ENCODE results near the gene KCNJ3. TPM values are rescaled to one million over a fixed set of nuclear protein-coding genes. Genes with fewer than 3 reads are reported as not detected.

KCNJ3 gene
- total RNA-seq, 1 experiment from 2014 or later = not detected

- BruUV-seq (replicated peaks) = no TSS peak
- Histone ChIP-seq H4K20me1 (ENCODE audit: insufficient read depth) (no peaks in the 10 kb centered on the region), H3K4me3 (replicated peaks in 1 of 2; ENCODE audit: low read depth in 1 of 2, low read length in 2 of 2) (no peak overlapping the region), H3K9me2 (ENCODE audit: insufficient read depth) (no peaks in the 10 kb centered on the region), H3K79me2 (ENCODE audit: insufficient read depth, low read length) (no peaks in the 10 kb centered on the region), H3K27ac (ENCODE audit: low read depth, low read length) (no peak overlapping the region), H3K9me3 (ENCODE audit: control insufficient read depth in 1 of 2, insufficient read depth in 1 of 2, low read depth in 1 of 2, low read length in 2 of 2) (no peaks in the 10 kb centered on the region), H2AFZ (ENCODE audit: low read depth, low read length, poor library complexity, severe bottlenecking) (no peak overlapping the region), H3K4me1 (ENCODE audit: control insufficient read depth in 1 of 2, insufficient read depth in 2 of 2, low read length in 2 of 2) (no peaks in the 10 kb centered on the region), H3K36me3 (ENCODE audit: control insufficient read depth in 1 of 2, insufficient read depth in 2 of 2, low read length in 2 of 2) (no peaks in the 10 kb centered on the region), H3K27me3 (ENCODE audit: insufficient read depth, low read length) (no peaks in the 10 kb centered on the region), H3K4me2 (ENCODE audit: low read length) (no peak overlapping the region), H3K9ac (ENCODE audit: low read length) (no peak overlapping the region)
- intact Hi-C loops (cut with micrococcal nuclease) = loop anchor here (5.0 kb wide), 1 partner anchor 38 kb away; no protein-coding TSS in a partner anchor
- DNase-seq (ENCODE audit: low read depth, low spot score) (no peak), ATAC-seq (no peak)
- ChIA-PET RAD21 (ENCODE audit: low non-redundant PET in 1 of 2, low total read pairs in 2 of 2, uncharacterized antibody in 2 of 2, unreplicated experiment in 2 of 2) (no interaction called here), POLR2A (no interaction called here), CTCF (no interaction called here)
- TF ChIP-seq, protein P1, sequence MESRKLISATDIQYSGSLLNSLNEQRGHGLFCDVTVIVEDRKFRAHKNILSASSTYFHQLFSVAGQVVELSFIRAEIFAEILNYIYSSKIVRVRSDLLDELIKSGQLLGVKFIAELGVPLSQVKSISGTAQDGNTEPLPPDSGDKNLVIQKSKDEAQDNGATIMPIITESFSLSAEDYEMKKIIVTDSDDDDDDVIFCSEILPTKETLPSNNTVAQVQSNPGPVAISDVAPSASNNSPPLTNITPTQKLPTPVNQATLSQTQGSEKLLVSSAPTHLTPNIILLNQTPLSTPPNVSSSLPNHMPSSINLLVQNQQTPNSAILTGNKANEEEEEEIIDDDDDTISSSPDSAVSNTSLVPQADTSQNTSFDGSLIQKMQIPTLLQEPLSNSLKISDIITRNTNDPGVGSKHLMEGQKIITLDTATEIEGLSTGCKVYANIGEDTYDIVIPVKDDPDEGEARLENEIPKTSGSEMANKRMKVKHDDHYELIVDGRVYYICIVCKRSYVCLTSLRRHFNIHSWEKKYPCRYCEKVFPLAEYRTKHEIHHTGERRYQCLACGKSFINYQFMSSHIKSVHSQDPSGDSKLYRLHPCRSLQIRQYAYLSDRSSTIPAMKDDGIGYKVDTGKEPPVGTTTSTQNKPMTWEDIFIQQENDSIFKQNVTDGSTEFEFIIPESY (IDR thresholded peaks at IDR 0.05; ENCODE audit: extremely low read depth, insufficient replicate concordance, low read length) = no peak
- no peak for TF ChIP-seq CEBPB (IDR thresholded peaks at IDR 0.05; ENCODE audit: low read depth)
- no peak for TF ChIP-seq SRF (IDR thresholded peaks at IDR 0.05; ENCODE audit: low read depth)
- no peak for TF ChIP-seq CTCF (IDR thresholded peaks at IDR 0.05 in 2 of 3, conservative IDR thresholded peaks at IDR 0.05 in 1 of 3; ENCODE audit: borderline replicate concordance in 1 of 3, insufficient read depth in 1 of 3, low read depth in 2 of 3, low read length in 2 of 3)
- no peak for TF ChIP-seq ELF1 (IDR thresholded peaks at IDR 0.05; ENCODE audit: borderline replicate concordance, low read depth)
- no peak for TF ChIP-seq YY1 (IDR thresholded peaks at IDR 0.05; ENCODE audit: extremely low read depth, insufficient replicate concordance, low read depth, low read length)
- TF ChIP-seq, protein P2, sequence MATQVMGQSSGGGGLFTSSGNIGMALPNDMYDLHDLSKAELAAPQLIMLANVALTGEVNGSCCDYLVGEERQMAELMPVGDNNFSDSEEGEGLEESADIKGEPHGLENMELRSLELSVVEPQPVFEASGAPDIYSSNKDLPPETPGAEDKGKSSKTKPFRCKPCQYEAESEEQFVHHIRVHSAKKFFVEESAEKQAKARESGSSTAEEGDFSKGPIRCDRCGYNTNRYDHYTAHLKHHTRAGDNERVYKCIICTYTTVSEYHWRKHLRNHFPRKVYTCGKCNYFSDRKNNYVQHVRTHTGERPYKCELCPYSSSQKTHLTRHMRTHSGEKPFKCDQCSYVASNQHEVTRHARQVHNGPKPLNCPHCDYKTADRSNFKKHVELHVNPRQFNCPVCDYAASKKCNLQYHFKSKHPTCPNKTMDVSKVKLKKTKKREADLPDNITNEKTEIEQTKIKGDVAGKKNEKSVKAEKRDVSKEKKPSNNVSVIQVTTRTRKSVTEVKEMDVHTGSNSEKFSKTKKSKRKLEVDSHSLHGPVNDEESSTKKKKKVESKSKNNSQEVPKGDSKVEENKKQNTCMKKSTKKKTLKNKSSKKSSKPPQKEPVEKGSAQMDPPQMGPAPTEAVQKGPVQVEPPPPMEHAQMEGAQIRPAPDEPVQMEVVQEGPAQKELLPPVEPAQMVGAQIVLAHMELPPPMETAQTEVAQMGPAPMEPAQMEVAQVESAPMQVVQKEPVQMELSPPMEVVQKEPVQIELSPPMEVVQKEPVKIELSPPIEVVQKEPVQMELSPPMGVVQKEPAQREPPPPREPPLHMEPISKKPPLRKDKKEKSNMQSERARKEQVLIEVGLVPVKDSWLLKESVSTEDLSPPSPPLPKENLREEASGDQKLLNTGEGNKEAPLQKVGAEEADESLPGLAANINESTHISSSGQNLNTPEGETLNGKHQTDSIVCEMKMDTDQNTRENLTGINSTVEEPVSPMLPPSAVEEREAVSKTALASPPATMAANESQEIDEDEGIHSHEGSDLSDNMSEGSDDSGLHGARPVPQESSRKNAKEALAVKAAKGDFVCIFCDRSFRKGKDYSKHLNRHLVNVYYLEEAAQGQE (IDR thresholded peaks at IDR 0.05; ENCODE audit: low read depth) = no peak
- TF ChIP-seq, protein P3, sequence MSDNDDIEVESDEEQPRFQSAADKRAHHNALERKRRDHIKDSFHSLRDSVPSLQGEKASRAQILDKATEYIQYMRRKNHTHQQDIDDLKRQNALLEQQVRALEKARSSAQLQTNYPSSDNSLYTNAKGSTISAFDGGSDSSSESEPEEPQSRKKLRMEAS (IDR thresholded peaks at IDR 0.05) = no peak
- no peak for TF ChIP-seq EZH2 (IDR thresholded peaks at IDR 0.05)
- no peak for TF ChIP-seq EGR1 (IDR thresholded peaks at IDR 0.05; ENCODE audit: low read depth)
- no peak for TF ChIP-seq CBX3 (IDR thresholded peaks at IDR 0.05; ENCODE audit: low read depth)
- no peak for TF ChIP-seq FOSL1 (IDR thresholded peaks at IDR 0.05; ENCODE audit: low read depth)
- TF ChIP-seq SP1 (IDR thresholded peaks at IDR 0.05; ENCODE audit: low read depth) = no peak
Observed at GRCh38 chr2:154794406-154794805, 95.9 kb downstream of the KCNJ3 start.
